H9 (cell line): ENCODE measurements around the gene HCN1. TPM values are rescaled to one million over a fixed set of nuclear protein-coding genes. Genes with fewer than 3 reads are reported as not detected.

Source experiments
- DNase-seq: peaks from one replicate; pipeline ENCODE4 v3.0.0-alpha.2; 2017
- H2AFZ ChIP-seq: one replicate; pipeline ENCODE4 v1.6.1; 2013; ENCODE audit warnings: mild to moderate bottlenecking, low read length, control low read depth, moderate library complexity
- H2AK5ac ChIP-seq: 2 replicates; pipeline ENCODE4 v1.6.1; 2013; ENCODE audit warnings: low read length, control low read depth, mixed read lengths; ENCODE audit not compliant: insufficient read length
- H2BK120ac ChIP-seq: one replicate; pipeline ENCODE4 v1.6.1; 2013; ENCODE audit warnings: low read depth, mild to moderate bottlenecking, low read length, control low read depth, inconsistent platforms; ENCODE audit not compliant: poor library complexity, severe bottlenecking
- H2BK12ac ChIP-seq: 2 replicates; pipeline ENCODE4 v1.6.1; 2013; ENCODE audit warnings: low read length, control low read depth, mixed read lengths, low read depth; ENCODE audit not compliant: insufficient read length
- H2BK15ac ChIP-seq: 2 replicates; pipeline ENCODE4 v1.6.1; 2013; ENCODE audit warnings: low read depth, low read length, control low read depth
- H2BK20ac ChIP-seq: one replicate; pipeline ENCODE4 v1.6.1; 2013; ENCODE audit warnings: low read depth, mild to moderate bottlenecking, low read length, control low read depth, inconsistent platforms; ENCODE audit not compliant: poor library complexity, severe bottlenecking
- H2BK5ac ChIP-seq: 2 replicates; pipeline ENCODE4 v1.6.1; 2013; ENCODE audit warnings: low read length, control low read depth, mixed read lengths; ENCODE audit not compliant: insufficient read length
- H3K14ac ChIP-seq: 2 replicates; pipeline ENCODE4 v1.6.1; 2013; ENCODE audit warnings: low read length, control low read depth; ENCODE audit not compliant: insufficient read depth
- H3K18ac ChIP-seq: 2 replicates; pipeline ENCODE4 v1.6.1; 2013; ENCODE audit warnings: low read depth, mild to moderate bottlenecking, mixed read lengths, low read length, control low read depth; ENCODE audit not compliant: insufficient read length
- H3K23ac ChIP-seq: 2 replicates; pipeline ENCODE4 v1.6.1; 2013; ENCODE audit warnings: low read length, control low read depth, mixed read lengths, low read depth; ENCODE audit not compliant: insufficient read length
- H3K23me2 ChIP-seq: 2 replicates; pipeline ENCODE4 v1.6.1; 2013; ENCODE audit warnings: low read depth, mild to moderate bottlenecking, mixed read lengths, low read length, control low read depth; ENCODE audit not compliant: insufficient read length, poor library complexity, severe bottlenecking
- H3K27ac ChIP-seq: 2 replicates; pipeline ENCODE4 v1.5.1; 2013; ENCODE audit warnings: low read length, control low read depth, mixed read lengths, low read depth; ENCODE audit not compliant: insufficient read length
- H3K27me3 ChIP-seq: 2 replicates; pipeline ENCODE4 v1.6.1; 2013; ENCODE audit warnings: low read length, control low read depth, inconsistent platforms; ENCODE audit not compliant: insufficient read depth
- H3K4ac ChIP-seq: 2 replicates; pipeline ENCODE4 v1.6.1; 2013; ENCODE audit warnings: low read depth, mild to moderate bottlenecking, control low read depth, inconsistent platforms, low read length, moderate library complexity
- H3K4me1 ChIP-seq: 2 replicates; pipeline ENCODE4 v1.6.1; 2013; ENCODE audit warnings: low read length, control low read depth, inconsistent platforms; ENCODE audit not compliant: insufficient read depth
- H3K4me2 ChIP-seq: 2 replicates; pipeline ENCODE4 v1.6.1; 2013; ENCODE audit warnings: low read length, control low read depth, mixed read lengths; ENCODE audit not compliant: insufficient read length, insufficient read depth
- H3K56ac ChIP-seq: 2 replicates; pipeline ENCODE4 v1.6.1; 2013; ENCODE audit warnings: low read depth, mild to moderate bottlenecking, mixed read lengths, low read length, control low read depth; ENCODE audit not compliant: insufficient read length
- H3K79me1 ChIP-seq: 2 replicates; pipeline ENCODE4 v1.6.1; 2013; ENCODE audit warnings: low read depth, mild to moderate bottlenecking, moderate library complexity, low read length, control low read depth, inconsistent platforms; ENCODE audit not compliant: insufficient read depth, poor library complexity, severe bottlenecking
- H3K79me2 ChIP-seq: 2 replicates; pipeline ENCODE4 v1.6.1; 2013; ENCODE audit warnings: low read length, control low read depth, inconsistent platforms; ENCODE audit not compliant: insufficient read depth
- H3K9ac ChIP-seq: 2 replicates; pipeline ENCODE4 v1.6.1; 2013; ENCODE audit warnings: low read length, control low read depth, mixed read lengths; ENCODE audit not compliant: insufficient read length; ENCODE audit errors: extremely low read depth
- H3K9me3 ChIP-seq: one replicate; pipeline ENCODE4 v1.6.1; 2013; ENCODE audit warnings: low read depth, low read length, inconsistent platforms; ENCODE audit not compliant: control insufficient read depth
- H3T11ph ChIP-seq: one replicate; pipeline ENCODE4 v1.6.1; 2013; ENCODE audit warnings: mild to moderate bottlenecking, low read length, control low read depth, inconsistent platforms
- H4K20me1 ChIP-seq: one replicate; pipeline ENCODE4 v1.6.1; 2013; ENCODE audit not compliant: control insufficient read depth, insufficient read length, insufficient read depth
- H4K5ac ChIP-seq: 2 replicates; pipeline ENCODE4 v1.6.1; 2013; ENCODE audit warnings: low read depth, mild to moderate bottlenecking, mixed read lengths, low read length, control low read depth; ENCODE audit not compliant: insufficient read length
- H4K8ac ChIP-seq: replicated peaks from 2 replicates; pipeline ENCODE4 v1.6.1; 2013; ENCODE audit warnings: low read length, control low read depth, mixed read lengths, low read depth; ENCODE audit not compliant: insufficient read length
- H4K91ac ChIP-seq: 2 replicates; pipeline ENCODE4 v1.6.1; 2013; ENCODE audit warnings: low read depth, mild to moderate bottlenecking, moderate library complexity, mixed read lengths, low read length, control low read depth; ENCODE audit not compliant: insufficient read length
- H3K27ac Mint-ChIP-seq, 3 experiments: 2 replicates in 2 of 3; 3 replicates in 1 of 3; pipeline ENCODE4 v1.8.0; 2020 to 2021; ENCODE audit warnings: mixed read lengths in 3 of 3, mild to moderate bottlenecking in 1 of 3, moderate library complexity in 1 of 3
- H3K27me3 Mint-ChIP-seq: 2 replicates; pipeline ENCODE4 v1.8.0; 2021; ENCODE audit warnings: low read depth, mild to moderate bottlenecking, moderate library complexity, mixed read lengths
- H3K36me3 Mint-ChIP-seq, 3 experiments: 2 replicates in 2 of 3; 3 replicates in 1 of 3; pipeline ENCODE4 v1.8.0; 2020 to 2021; ENCODE audit warnings: low read depth in 3 of 3, mixed read lengths in 3 of 3; ENCODE audit not compliant: insufficient read depth in 1 of 3
- H3K4me1 Mint-ChIP-seq, 2 experiments: 2 replicates each; pipeline ENCODE4 v1.8.0; 2020; ENCODE audit warnings: mixed read lengths in 2 of 2
- H3K4me3 Mint-ChIP-seq, 2 experiments: 2 replicates in 1 of 2; 3 replicates in 1 of 2; pipeline ENCODE4 v1.8.0; 2020 to 2021; ENCODE audit warnings: mild to moderate bottlenecking in 2 of 2, mixed read lengths in 2 of 2, moderate library complexity in 1 of 2
- H3K9me3 Mint-ChIP-seq, 2 experiments: 2 replicates in 1 of 2; 3 replicates in 1 of 2; pipeline ENCODE4 v1.8.0; 2020; ENCODE audit warnings: mild to moderate bottlenecking in 2 of 2, mixed read lengths in 2 of 2, moderate library complexity in 1 of 2
- WGBS: extraction: QIAGEN DNeasy Blood & Tissue Kit; methylation state at CpG from one replicate; pipeline ENCODE4 v1.1.7; 2013; ENCODE audit warnings: missing lambda C conversion rate, low lambda C conversion rate, mixed read lengths; ENCODE audit not compliant: insufficient read length; ENCODE audit errors: extremely low coverage; 5-methylcytosine and 5-hydroxymethylcytosine counted together
- total RNA-seq: library from RNA; stranded (reverse); gene quantifications from 2 replicates; pipeline ENCODE4 v1.2.1, GENCODE V29; 2021
- TF ChIP-seq, protein P1 (sequence below): fragments of 200-600 bp; sonication (generic); conservative IDR thresholded peaks from 3 replicates; pipeline ENCODE4 v1.8.0; 2021; ENCODE audit warnings: antibody characterized with exemption, mild to moderate bottlenecking

The HCN1 gene
- total RNA-seq, 1 experiment from 2014 or later, result 4.6 TPM

DNA sequence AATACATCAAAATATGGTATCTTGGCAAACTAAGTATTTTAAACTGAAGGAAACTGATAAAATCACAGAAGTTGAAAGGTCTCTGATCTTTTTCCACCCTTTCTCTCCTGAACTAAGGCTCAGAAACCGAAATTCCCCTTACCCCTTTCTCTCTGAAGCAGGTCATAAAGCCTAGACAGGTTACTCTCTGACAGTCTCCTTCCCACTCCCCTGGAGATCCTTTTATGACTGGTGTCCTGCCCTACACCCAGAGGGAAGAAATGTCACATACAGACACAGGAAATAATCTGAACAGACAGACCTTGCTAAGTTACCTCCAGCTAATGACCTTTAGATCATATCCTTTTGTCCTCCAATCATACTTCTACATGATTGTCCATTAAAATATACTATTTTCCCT lies 127.4 kb downstream of the HCN1 start:
- H2BK15ac ChIP-seq, result no peak overlapping the region
- no peak overlapping the region for H4K8ac ChIP-seq
- H4K5ac ChIP-seq, result no peak overlapping the region
- no peak overlapping the region for H2AFZ ChIP-seq
- H4K91ac ChIP-seq, result no peak overlapping the region
- no peak overlapping the region for H3K56ac ChIP-seq
- Mint-ChIP-seq H3K4me3 (no peak overlapping the region), H3K9me3 (no peaks in the 10 kb centered on the region), H3K36me3 (no peaks in the 10 kb centered on the region), H3K27me3 (no peaks in the 10 kb centered on the region), H3K27ac (peak overlapping the region; percentile 74 to 77 (median 76); a peak in 6 of 7 replicates), H3K4me1 (peaks cover 32 to 44% of the 10 kb centered on the region in 2 experiments)
- no peaks in the 10 kb centered on the region for H3K79me2 ChIP-seq
- TF ChIP-seq, protein P1, sequence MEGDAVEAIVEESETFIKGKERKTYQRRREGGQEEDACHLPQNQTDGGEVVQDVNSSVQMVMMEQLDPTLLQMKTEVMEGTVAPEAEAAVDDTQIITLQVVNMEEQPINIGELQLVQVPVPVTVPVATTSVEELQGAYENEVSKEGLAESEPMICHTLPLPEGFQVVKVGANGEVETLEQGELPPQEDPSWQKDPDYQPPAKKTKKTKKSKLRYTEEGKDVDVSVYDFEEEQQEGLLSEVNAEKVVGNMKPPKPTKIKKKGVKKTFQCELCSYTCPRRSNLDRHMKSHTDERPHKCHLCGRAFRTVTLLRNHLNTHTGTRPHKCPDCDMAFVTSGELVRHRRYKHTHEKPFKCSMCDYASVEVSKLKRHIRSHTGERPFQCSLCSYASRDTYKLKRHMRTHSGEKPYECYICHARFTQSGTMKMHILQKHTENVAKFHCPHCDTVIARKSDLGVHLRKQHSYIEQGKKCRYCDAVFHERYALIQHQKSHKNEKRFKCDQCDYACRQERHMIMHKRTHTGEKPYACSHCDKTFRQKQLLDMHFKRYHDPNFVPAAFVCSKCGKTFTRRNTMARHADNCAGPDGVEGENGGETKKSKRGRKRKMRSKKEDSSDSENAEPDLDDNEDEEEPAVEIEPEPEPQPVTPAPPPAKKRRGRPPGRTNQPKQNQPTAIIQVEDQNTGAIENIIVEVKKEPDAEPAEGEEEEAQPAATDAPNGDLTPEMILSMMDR, result no peak
- no peak overlapping the region for H3K4ac ChIP-seq
- no peak overlapping the region for H3K4me2 ChIP-seq
- H2AK5ac ChIP-seq, result no peak overlapping the region
- peaks cover 3% of the 10 kb centered on the region; the same call in 1 of the 2 replicates for H3K4me1 ChIP-seq
- H4K20me1 ChIP-seq, result no peaks in the 10 kb centered on the region
- H2BK20ac ChIP-seq, result no peak overlapping the region
- no peaks in the 10 kb centered on the region for H3K9me3 ChIP-seq
- no peak overlapping the region for H3K14ac ChIP-seq
- H3K27ac ChIP-seq, result peak overlapping the region; percentile 68
- no peak overlapping the region for H2BK120ac ChIP-seq
- no peak overlapping the region for H3K23ac ChIP-seq
- no peaks in the 10 kb centered on the region for H3K23me2 ChIP-seq
- no peak overlapping the region for H3K18ac ChIP-seq
- H3K79me1 ChIP-seq, result no peaks in the 10 kb centered on the region
- no peak overlapping the region for H2BK5ac ChIP-seq
- no peaks in the 10 kb centered on the region for H3K27me3 ChIP-seq
- no peak for DNase-seq
- no peak overlapping the region for H2BK12ac ChIP-seq
- no CpG with 5 or more reads among the region's 1 CpG for WGBS
- no peak overlapping the region for H3T11ph ChIP-seq
- no peak overlapping the region for H3K9ac ChIP-seq
